Parathyroid adenoma (tissue), 2 donors: Measurements from ENCODE around the gene DPY19L2.
"Not testable (repeated sequence)": the region's sequence is repeated elsewhere in the genome, so short reads cannot be mapped to it uniquely, and the experiment has no call there.

Source experiments
- H2AFZ ChIP-seq: fragments of 300-600 bp; sonication (generic); one replicate; pipeline ENCODE4 v1.7.0; 2017; ENCODE audit warnings: antibody characterized with exemption, mild to moderate bottlenecking
- H3K27ac ChIP-seq: fragments of 300-600 bp; sonication (generic); one replicate; pipeline ENCODE4 v1.7.0; 2017
- H3K27me3 ChIP-seq: fragments of 300-600 bp; sonication (generic); one replicate; pipeline ENCODE4 v1.7.0; 2017; ENCODE audit warnings: low read length; ENCODE audit not compliant: control insufficient read depth, insufficient read depth
- H3K36me3 ChIP-seq: fragments of 300-600 bp; sonication (generic); one replicate; pipeline ENCODE4 v1.7.0; 2017; ENCODE audit warnings: low read length; ENCODE audit not compliant: control insufficient read depth, insufficient read depth
- H3K4me1 ChIP-seq: fragments of 300-600 bp; sonication (generic); one replicate; pipeline ENCODE4 v1.7.0; 2017; ENCODE audit warnings: control low read depth
- H3K4me2 ChIP-seq: fragments of 300-600 bp; sonication (generic); one replicate; pipeline ENCODE4 v1.7.0; 2017; ENCODE audit warnings: low read length
- H3K4me3 ChIP-seq: fragments of 300-600 bp; sonication (generic); one replicate; pipeline ENCODE4 v1.7.0; 2017; ENCODE audit warnings: low read depth, low read length
- H3K79me2 ChIP-seq: fragments of 300-600 bp; sonication (generic); one replicate; pipeline ENCODE4 v1.7.0; 2017; ENCODE audit warnings: control low read depth
- H3K9ac ChIP-seq: fragments of 300-600 bp; sonication (generic); one replicate; pipeline ENCODE4 v1.7.0; 2017; ENCODE audit warnings: mild to moderate bottlenecking
- H3K9me3 ChIP-seq: fragments of 300-600 bp; sonication (generic); one replicate; pipeline ENCODE4 v1.7.0; 2017; ENCODE audit warnings: low read length; ENCODE audit not compliant: control insufficient read depth
- CTCF ChIP-seq: fragments of 300-600 bp; sonication (generic); IDR thresholded peaks from one replicate; pipeline ENCODE4 v1.7.0; 2017; ENCODE audit warnings: antibody characterized with exemption, mild to moderate bottlenecking
- donor health status: primary hyperparathyroidism.

DPY19L2 gene

GRCh38 chr12:63672550-63672949 lies 4.3 kb upstream of the DPY19L2 start:
- not testable (repeated sequence) for H3K36me3 ChIP-seq, H3K4me3 ChIP-seq, H3K9ac ChIP-seq, H3K79me2 ChIP-seq, H3K4me2 ChIP-seq, H3K27me3 ChIP-seq, H2AFZ ChIP-seq, H3K27ac ChIP-seq, H3K4me1 ChIP-seq, H3K9me3 ChIP-seq
- peak; percentile 42 for TF ChIP-seq CTCF

GRCh38 chr12:63669936-63670335 lies 1.6 kb upstream of the DPY19L2 start:
- not testable (repeated sequence) for H2AFZ ChIP-seq, H3K36me3 ChIP-seq, H3K4me1 ChIP-seq, H3K4me2 ChIP-seq, H3K9me3 ChIP-seq, H3K27me3 ChIP-seq, H3K9ac ChIP-seq, H3K79me2 ChIP-seq, H3K27ac ChIP-seq, H3K4me3 ChIP-seq

GRCh38 chr12:63669427-63669826 lies 1.1 kb upstream of the DPY19L2 start:
- H3K79me2 ChIP-seq, H3K4me1 ChIP-seq, H3K27me3 ChIP-seq, H3K9me3 ChIP-seq, H3K36me3 ChIP-seq, H3K9ac ChIP-seq: not testable (repeated sequence)
- H3K4me3 ChIP-seq, result peak overlapping the region; percentile 63
- peak overlapping the region; percentile 81 for H3K4me2 ChIP-seq
- H2AFZ ChIP-seq, result peak overlapping the region; percentile 89
- H3K27ac ChIP-seq, result peak overlapping the region; percentile 94

GRCh38 chr12:63668800-63669365 lies 590 bp upstream of the DPY19L2 start:
- peak overlapping the region; percentile 50 for H3K9ac ChIP-seq
- not testable (repeated sequence) for H3K79me2 ChIP-seq, H3K36me3 ChIP-seq, H3K9me3 ChIP-seq, H3K27me3 ChIP-seq, H3K4me1 ChIP-seq
- H3K27ac ChIP-seq, result peak overlapping the region; percentile 94
- H3K4me2 ChIP-seq, result peak overlapping the region; percentile 81
- peak overlapping the region; percentile 63 for H3K4me3 ChIP-seq
- peak overlapping the region; percentile 89 for H2AFZ ChIP-seq

GRCh38 chr12:63663005-63663404 lies 5.3 kb downstream of the DPY19L2 start:
- not testable (repeated sequence) for H3K4me1 ChIP-seq, H3K36me3 ChIP-seq, H2AFZ ChIP-seq, H3K4me3 ChIP-seq, H3K79me2 ChIP-seq, H3K27me3 ChIP-seq, H3K9ac ChIP-seq, H3K9me3 ChIP-seq, H3K4me2 ChIP-seq, H3K27ac ChIP-seq

GRCh38 chr12:63658501-63658900 lies 9.8 kb downstream of the DPY19L2 start:
- not testable (repeated sequence) for H3K9ac ChIP-seq, H3K4me3 ChIP-seq, H3K9me3 ChIP-seq, H3K36me3 ChIP-seq, H3K27ac ChIP-seq, H3K27me3 ChIP-seq, H3K4me1 ChIP-seq, H2AFZ ChIP-seq, H3K4me2 ChIP-seq, H3K79me2 ChIP-seq

GRCh38 chr12:63656407-63656806 lies 11.9 kb downstream of the DPY19L2 start:
- not testable (repeated sequence) for H3K27me3 ChIP-seq, H3K36me3 ChIP-seq, H3K4me1 ChIP-seq, H3K27ac ChIP-seq, H3K4me2 ChIP-seq, H3K9me3 ChIP-seq, H2AFZ ChIP-seq, H3K4me3 ChIP-seq, H3K79me2 ChIP-seq, H3K9ac ChIP-seq

- not testable (repeated sequence) for H3K4me2 ChIP-seq, H3K27ac ChIP-seq, H3K4me3 ChIP-seq, H3K4me1 ChIP-seq, H3K9me3 ChIP-seq, H2AFZ ChIP-seq, H3K79me2 ChIP-seq, H3K9ac ChIP-seq, H3K36me3 ChIP-seq, H3K27me3 ChIP-seq
Observed at GRCh38 chr12:63655543-63656257, 12.6 kb downstream of the DPY19L2 start.

- H3K4me1 ChIP-seq, H3K4me2 ChIP-seq, H3K36me3 ChIP-seq, H3K9ac ChIP-seq, H3K79me2 ChIP-seq, H3K4me3 ChIP-seq, H3K27ac ChIP-seq, H3K9me3 ChIP-seq, H3K27me3 ChIP-seq, H2AFZ ChIP-seq: not testable (repeated sequence)
Observed at GRCh38 chr12:63654481-63654880, 13.8 kb downstream of the DPY19L2 start.

- H3K36me3 ChIP-seq, H3K9me3 ChIP-seq, H3K4me1 ChIP-seq, H3K27me3 ChIP-seq, H3K4me3 ChIP-seq, H3K27ac ChIP-seq, H3K4me2 ChIP-seq, H3K79me2 ChIP-seq, H3K9ac ChIP-seq, H2AFZ ChIP-seq: not testable (repeated sequence)
Observed at GRCh38 chr12:63649517-63649916, 18.8 kb downstream of the DPY19L2 start.
